ENCODE measurements around the gene ITGA3.
A peak's percentile ranks its signal among the peaks of the same experiment; 100 is the strongest.

ITGA3 gene

GRCh38 chr17:50111673-50112655 is 56.1 kb downstream of the ITGA3 start:
- no peak for TF ChIP-seq CTCF (IDR thresholded peaks at IDR 0.05)
- Histone ChIP-seq H3K4me3 (peak overlapping the region in 1 of 2 donors; percentile 9), H3K36me3 (peaks cover 26 to 37% (median 34%) of the 10 kb centered on the region in 3 donors), H3K4me1 (peaks cover 13 to 34% (median 31%) of the 10 kb centered on the region in 4 donors), H3K27me3 (no peaks in the 10 kb centered on the region), H3K9me3 (no peaks in the 10 kb centered on the region), H3K27ac (peak overlapping the region; percentile 98 to 99)
- intact Hi-C loops (cut with DNase I; ENCODE audit: low total_unique reads) = loop anchor here (10.0 kb wide), 1 partner anchor 53 kb away; the partner anchor contains the start of gene SGCA
- peak; percentile 73 to 94 for DNase-seq

DNA sequence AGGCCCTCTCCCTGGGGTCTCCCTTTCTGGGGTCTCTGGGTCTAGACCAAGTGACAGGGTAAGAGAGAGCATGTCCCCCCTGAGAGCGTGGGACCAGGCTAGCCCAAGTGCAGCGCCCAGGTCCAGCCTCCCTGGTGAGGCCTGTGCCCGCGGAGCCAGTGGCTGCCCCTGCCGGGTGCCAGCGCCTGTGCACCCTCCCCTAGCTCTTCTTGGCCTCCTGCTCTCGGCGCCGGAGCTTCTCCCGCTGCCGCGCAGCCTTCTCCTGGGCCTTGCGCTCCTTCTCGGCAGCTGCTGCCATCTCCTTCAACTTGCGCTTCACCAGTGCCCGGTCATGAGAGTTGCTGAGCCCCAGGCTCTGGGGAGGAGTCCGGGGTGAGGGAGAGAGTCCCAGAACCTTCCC is 56.8 kb downstream of the ITGA3 start:
- Histone ChIP-seq H3K27me3 (no peaks in the 10 kb centered on the region), H3K36me3 (peaks cover 19 to 30% (median 27%) of the 10 kb centered on the region in 3 donors), H3K4me1 (peaks cover 13 to 42% (median 36%) of the 10 kb centered on the region in 4 donors), H3K9me3 (no peaks in the 10 kb centered on the region), H3K27ac (peak overlapping the region; percentile 98 to 99), H3K4me3 (no peak overlapping the region)
- intact Hi-C loops (cut with DNase I; ENCODE audit: low total_unique reads) = loop anchor here (10.0 kb wide), 1 partner anchor 52 kb away; the partner anchor contains the start of gene SGCA
- peak in 1 of 2 donors; percentile 82 for DNase-seq
- peak; percentile 39 to 51 for TF ChIP-seq CTCF (IDR thresholded peaks at IDR 0.05)

DNA sequence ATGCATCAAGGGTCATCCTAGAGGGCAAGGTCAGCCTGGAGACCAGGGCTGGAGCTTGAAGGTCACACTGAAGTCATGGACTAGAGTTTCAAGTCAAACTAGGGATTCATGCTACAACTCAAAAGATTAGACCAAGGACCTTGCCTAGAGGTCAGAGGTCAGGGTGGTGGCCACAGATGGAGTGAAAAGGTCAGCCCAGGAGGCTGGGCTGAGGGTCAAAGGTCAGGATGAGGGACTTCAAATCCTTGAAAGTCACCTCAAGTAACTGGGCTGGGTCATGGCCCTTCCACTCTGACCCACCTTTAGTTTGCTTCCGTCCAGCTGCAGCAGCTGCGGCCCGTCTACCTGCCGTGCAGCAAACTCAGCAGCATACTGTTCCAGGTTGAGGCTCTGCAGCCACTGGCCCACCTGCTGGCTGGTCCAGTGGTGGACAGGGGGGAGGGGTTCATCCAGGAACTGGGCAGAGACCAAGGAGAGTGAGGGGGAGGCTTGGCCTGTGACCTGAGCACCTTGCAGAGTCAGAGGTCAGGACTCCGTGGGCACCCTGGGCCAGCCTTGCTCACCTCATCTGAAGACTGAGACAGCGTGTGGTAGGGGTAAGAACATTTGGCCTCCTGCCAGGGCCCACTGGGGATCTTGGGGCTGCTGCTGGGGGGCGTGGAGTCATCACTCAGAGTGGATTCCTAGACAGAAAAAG is 57.9 kb downstream of the ITGA3 start:
- intact Hi-C loops (cut with DNase I; ENCODE audit: low total_unique reads) = loop anchor here (10.0 kb wide), 1 partner anchor 51 kb away; the partner anchor contains the start of gene SGCA
- H3K36me3 ChIP-seq = peaks cover 11 to 19% (median 16%) of the 10 kb centered on the region in 3 donors
- no peak overlapping the region for H3K4me3 ChIP-seq
- H3K27ac ChIP-seq = peak overlapping the region in 1 of 2 donors; percentile 99
- H3K4me1 ChIP-seq = peaks cover 13 to 46% (median 37%) of the 10 kb centered on the region in 4 donors
- TF ChIP-seq CTCF (IDR thresholded peaks at IDR 0.05) = no peak
- peak in 1 of 2 donors; percentile 73 for DNase-seq
- H3K27me3 ChIP-seq = no peaks in the 10 kb centered on the region
- no peaks in the 10 kb centered on the region for H3K9me3 ChIP-seq

GRCh38 chr17:50114401-50114800 is 58.5 kb downstream of the ITGA3 start:
- no peak overlapping the region for H3K27ac ChIP-seq
- intact Hi-C loops (cut with DNase I; ENCODE audit: low total_unique reads) = loop anchor here (10.0 kb wide), 1 partner anchor 50 kb away; the partner anchor contains the start of gene SGCA
- H3K9me3 ChIP-seq = no peaks in the 10 kb centered on the region
- peaks cover 5 to 13% (median 9%) of the 10 kb centered on the region in 3 donors for H3K36me3 ChIP-seq
- DNase-seq = no peak
- TF ChIP-seq CTCF (IDR thresholded peaks at IDR 0.05) = no peak
- no peak overlapping the region for H3K4me3 ChIP-seq
- no peaks in the 10 kb centered on the region for H3K27me3 ChIP-seq
- peaks cover 13 to 46% (median 37%) of the 10 kb centered on the region in 4 donors for H3K4me1 ChIP-seq

DNA sequence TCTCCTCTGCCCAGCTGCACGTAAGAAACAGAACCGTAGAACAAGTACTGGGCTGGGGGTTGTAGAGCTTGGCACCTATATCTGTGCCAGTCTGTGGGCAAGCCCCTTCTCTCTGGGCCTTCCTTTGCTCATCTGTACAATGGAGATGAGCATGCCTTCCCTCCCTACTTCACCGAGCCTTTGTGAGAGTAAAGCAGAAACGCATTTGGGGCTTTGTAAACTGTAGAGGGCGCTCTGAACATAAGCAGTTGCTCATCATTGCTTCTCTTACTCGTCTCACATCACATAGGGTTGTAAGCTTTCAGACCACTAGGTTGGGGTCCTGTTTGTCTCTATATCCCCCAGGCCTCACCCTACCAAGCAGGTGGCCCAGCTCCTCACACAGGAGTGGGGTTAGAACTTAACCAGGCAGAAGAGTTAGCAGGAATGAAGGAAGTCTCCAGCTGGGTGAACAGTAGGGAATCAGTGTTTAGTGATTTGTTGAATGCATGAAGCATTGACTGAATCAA is 59.0 kb downstream of the ITGA3 start:
- Histone ChIP-seq H3K27me3 (no peaks in the 10 kb centered on the region), H3K9me3 (no peaks in the 10 kb centered on the region), H3K4me1 (peaks cover 13 to 46% (median 37%) of the 10 kb centered on the region in 4 donors), H3K27ac (no peak overlapping the region), H3K36me3 (peaks cover under 1 to 8% (median 4%) of the 10 kb centered on the region in 3 donors), H3K4me3 (no peak overlapping the region)
- TF ChIP-seq CTCF (IDR thresholded peaks at IDR 0.05) = peak; percentile 43 to 46
- no peak for DNase-seq
- intact Hi-C loops (cut with DNase I; ENCODE audit: low total_unique reads) = loop anchor here (10.0 kb wide), 1 partner anchor 50 kb away; the partner anchor contains the start of gene SGCA

Measured in tibial artery (tissue), 4 donors.